ENCODE data around the gene MPDU1.

DNA sequence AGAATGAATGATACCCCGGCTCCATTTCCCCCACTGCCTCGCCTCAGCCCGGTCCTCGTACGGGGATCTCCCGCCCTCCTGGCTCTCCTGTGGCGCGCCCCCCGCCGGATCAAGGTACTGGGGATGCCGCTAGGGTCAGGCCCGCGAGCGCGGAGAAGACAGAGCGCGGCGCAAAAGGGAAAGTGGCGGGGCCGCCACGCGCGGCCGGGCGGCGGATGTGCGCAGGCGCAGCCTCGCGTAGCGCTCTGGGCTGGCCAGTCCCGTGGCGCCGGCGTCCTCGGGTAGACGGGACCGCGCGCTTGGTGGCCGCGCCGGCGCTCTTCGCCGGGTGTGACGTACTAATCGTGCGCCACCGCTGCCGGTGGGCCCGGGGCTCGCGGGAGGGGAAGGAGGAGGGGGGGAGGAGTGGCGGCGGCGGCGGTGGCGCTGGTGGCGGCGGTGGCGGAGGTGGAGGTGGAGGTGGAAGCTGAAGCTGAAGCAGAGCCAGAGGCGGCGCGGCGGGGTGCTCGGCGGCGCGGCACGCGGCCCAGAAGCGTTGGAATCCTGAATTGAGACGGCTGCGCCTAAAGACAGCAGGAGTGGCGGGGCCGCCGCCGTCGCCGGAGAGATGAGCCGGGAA lies 22.0 kb upstream of the MPDU1 start, which contains the start of gene SENP3:
- TF ChIP-seq CTCF (conservative IDR thresholded peaks at IDR 0.05; ENCODE audit: low read depth, low read length), result no peak
- no peak for TF ChIP-seq EZH2 (IDR thresholded peaks at IDR 0.05; ENCODE audit: borderline replicate concordance, low read depth, low read length, poor library complexity, severe bottlenecking)
